HepG2 (cell line): ENCODE measurements around the gene SAE1. TPM values are rescaled to one million over a fixed set of nuclear protein-coding genes. Genes with fewer than 3 reads are reported as not detected.

Experiments
- ARID3A ChIP-seq: IDR thresholded peaks from 2 replicates; pipeline ENCODE4 v1.6.1; 2012; ENCODE audit warnings: low read depth, low read length, improper control_type of control experiment
- CHD4 ChIP-seq: fragments of 200-600 bp; sonication (generic); IDR thresholded peaks from 2 replicates; pipeline ENCODE4 v1.7.0; 2017; ENCODE audit warnings: mild to moderate bottlenecking, low read length, borderline replicate concordance
- MAX ChIP-seq: IDR thresholded peaks from 2 replicates; pipeline ENCODE4 v1.6.1; 2012; ENCODE audit warnings: inconsistent platforms
- SALL1 ChIP-seq: sonication (generic); formaldehyde crosslinking; IDR thresholded peaks from 2 replicates; pipeline ENCODE4 v1.8.0; 2022; ENCODE audit warnings: mild to moderate bottlenecking, missing genetic modification reagents
- SMC3 ChIP-seq: IDR thresholded peaks from 2 replicates; pipeline ENCODE4 v1.6.1; 2011; ENCODE audit warnings: low read length, improper control_type of control experiment
- XRCC5 ChIP-seq: fragments of 200-400 bp; formaldehyde crosslinking; optimal IDR thresholded peaks from 2 replicates; pipeline ENCODE3; 2017; ENCODE audit warnings: mild to moderate bottlenecking, low read length
- ZNF337 ChIP-seq: sonication (generic); formaldehyde crosslinking; IDR thresholded peaks from 2 replicates; pipeline ENCODE4 v1.5.1; 2020; ENCODE audit warnings: missing genetic modification reagents, low read depth, mild to moderate bottlenecking, borderline replicate concordance
- ZNF547 ChIP-seq: sonication (generic); formaldehyde crosslinking; IDR thresholded peaks from 2 replicates; pipeline ENCODE4 v1.5.1; 2020; ENCODE audit warnings: mild to moderate bottlenecking, missing genetic modification reagents
- ZNF784 ChIP-seq: sonication (generic); formaldehyde crosslinking; IDR thresholded peaks from 2 replicates; pipeline ENCODE4 v1.5.1; 2020; ENCODE audit warnings: missing genetic modification reagents, mild to moderate bottlenecking, borderline replicate concordance
- polyA plus RNA-seq, 8 experiments: library from polyadenylated mRNA; depleted of rRNA in 3 of 8; stranded (reverse) in 7 of 8; unstranded in 1 of 8; fragments of >200 nt; fragmentation: Illumina TruSeq in 4 of 8; extraction: Trizol in 4 of 8; gene quantifications; 2 replicates each; pipeline versions ENCODE4 v1.2.1 to v1.2.3, GENCODE V29; 2011 to 2016; ENCODE audit warnings: low read depth in 4 of 8, missing spikeins in 1 of 8, mixed read lengths in 1 of 8; ENCODE audit not compliant: insufficient read depth in 1 of 8
- total RNA-seq, 5 experiments: library from RNA; depleted of rRNA; stranded (reverse); fragments of >200 nt; fragmentation: Illumina TruSeq; extraction: Trizol; gene quantifications; 2 replicates each; pipeline ENCODE4 v1.2.3, GENCODE V29; 2016; ENCODE audit warnings: low read depth in 1 of 5
- TF ChIP-seq, protein P1 (sequence below): sonication (generic); formaldehyde crosslinking; IDR thresholded peaks from 2 replicates; pipeline ENCODE4 v1.4.0; 2020; ENCODE audit warnings: missing genetic modification reagents, borderline replicate concordance

Gene SAE1
- total and polyA plus RNA-seq, 2 of the 13 experiments (the other 11 are each of a cell fraction or from before 2014, with no cell fraction given) = 87.6 to 197 TPM

DNA sequence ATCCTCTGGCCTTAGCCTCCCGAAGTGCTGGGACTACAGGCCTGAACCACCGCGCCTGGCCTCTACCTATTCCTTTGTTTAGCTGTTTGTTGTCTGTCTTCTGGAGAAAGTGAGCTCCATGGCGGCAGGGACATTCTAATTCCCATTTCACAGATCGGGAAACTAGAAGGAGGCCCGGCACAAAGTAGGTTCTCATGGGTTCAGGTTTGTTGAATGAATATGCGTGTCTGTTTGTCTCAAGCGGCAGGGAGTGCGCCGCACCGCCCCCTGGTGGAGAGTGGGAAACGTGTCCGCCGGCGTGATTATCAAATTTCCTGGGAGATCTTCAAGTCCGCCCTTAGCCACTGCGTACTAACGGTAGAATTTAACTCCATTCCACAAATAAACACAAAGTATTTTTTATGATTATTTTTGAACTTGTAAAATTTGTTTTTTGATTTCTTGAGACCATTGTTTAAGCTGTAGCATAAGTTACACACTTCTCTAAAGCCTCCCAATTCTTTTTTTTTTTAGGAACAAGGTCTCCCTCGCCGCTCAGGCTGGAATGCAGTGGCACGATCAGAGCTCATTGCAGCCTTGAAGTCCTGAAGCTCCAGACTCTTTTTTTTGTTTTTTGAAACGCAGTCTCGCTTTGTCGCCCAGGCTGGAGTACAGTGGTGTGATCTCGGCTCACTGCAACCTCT, 116.8 kb downstream of the SAE1 start (continued):
- TF ChIP-seq SMC3 (peak; percentile 59; the same call in 1 of the 2 replicates), MAX (peak; percentile 62), ZNF337 (CRISPR knock-in tag) (no peak), ARID3A (peak; percentile 38; the same call in 1 of the 2 replicates), SALL1 (CRISPR knock-in tag) (peak; percentile 25; the same call in 1 of the 2 replicates), XRCC5 (peak; percentile 66), ZNF547 (CRISPR knock-in tag) (no peak), ZNF784 (0 out of 2 replicates have a peak, but pooled peaks have one; percentile 65), CHD4 (peak; percentile 48; the same call in 1 of the 2 replicates)
- TF ChIP-seq, protein P1, sequence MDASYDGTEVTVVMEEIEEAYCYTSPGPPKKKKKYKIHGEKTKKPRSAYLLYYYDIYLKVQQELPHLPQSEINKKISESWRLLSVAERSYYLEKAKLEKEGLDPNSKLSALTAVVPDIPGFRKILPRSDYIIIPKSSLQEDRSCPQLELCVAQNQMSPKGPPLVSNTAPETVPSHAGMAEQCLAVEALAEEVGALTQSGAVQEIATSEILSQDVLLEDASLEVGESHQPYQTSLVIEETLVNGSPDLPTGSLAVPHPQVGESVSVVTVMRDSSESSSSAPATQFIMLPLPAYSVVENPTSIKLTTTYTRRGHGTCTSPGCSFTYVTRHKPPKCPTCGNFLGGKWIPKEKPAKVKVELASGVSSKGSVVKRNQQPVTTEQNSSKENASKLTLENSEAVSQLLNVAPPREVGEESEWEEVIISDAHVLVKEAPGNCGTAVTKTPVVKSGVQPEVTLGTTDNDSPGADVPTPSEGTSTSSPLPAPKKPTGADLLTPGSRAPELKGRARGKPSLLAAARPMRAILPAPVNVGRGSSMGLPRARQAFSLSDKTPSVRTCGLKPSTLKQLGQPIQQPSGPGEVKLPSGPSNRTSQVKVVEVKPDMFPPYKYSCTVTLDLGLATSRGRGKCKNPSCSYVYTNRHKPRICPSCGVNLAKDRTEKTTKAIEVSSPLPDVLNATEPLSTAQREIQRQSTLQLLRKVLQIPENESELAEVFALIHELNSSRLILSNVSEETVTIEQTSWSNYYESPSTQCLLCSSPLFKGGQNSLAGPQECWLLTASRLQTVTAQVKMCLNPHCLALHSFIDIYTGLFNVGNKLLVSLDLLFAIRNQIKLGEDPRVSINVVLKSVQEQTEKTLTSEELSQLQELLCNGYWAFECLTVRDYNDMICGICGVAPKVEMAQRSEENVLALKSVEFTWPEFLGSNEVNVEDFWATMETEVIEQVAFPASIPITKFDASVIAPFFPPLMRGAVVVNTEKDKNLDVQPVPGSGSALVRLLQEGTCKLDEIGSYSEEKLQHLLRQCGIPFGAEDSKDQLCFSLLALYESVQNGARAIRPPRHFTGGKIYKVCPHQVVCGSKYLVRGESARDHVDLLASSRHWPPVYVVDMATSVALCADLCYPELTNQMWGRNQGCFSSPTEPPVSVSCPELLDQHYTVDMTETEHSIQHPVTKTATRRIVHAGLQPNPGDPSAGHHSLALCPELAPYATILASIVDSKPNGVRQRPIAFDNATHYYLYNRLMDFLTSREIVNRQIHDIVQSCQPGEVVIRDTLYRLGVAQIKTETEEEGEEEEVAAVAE = no peak
